Liver (tissue), 3 donors: ENCODE results near the gene PROKR1.

ENCODE experiments used
- ATF3 ChIP-seq: IDR thresholded peaks from 2 replicates; pipeline ENCODE4 v1.6.1; 2016; ENCODE audit warnings: antibody characterized with exemption
- CTCF ChIP-seq: fragments of 150-350 bp; IDR thresholded peaks from 2 replicates; pipeline ENCODE4 v1.5.1; 2017; ENCODE audit warnings: improper control_type of control experiment, low read depth, low read length; ENCODE audit not compliant: missing input control
- EGR1 ChIP-seq, 2 donors: IDR thresholded peaks; 2 replicates each; pipeline ENCODE4 v1.6.1; 2016 to 2018; ENCODE audit warnings: antibody characterized with exemption in 2 of 2, low read depth in 2 of 2
- FOXA1 ChIP-seq: IDR thresholded peaks from 2 replicates; pipeline ENCODE4 v1.6.1; 2016; ENCODE audit warnings: antibody characterized with exemption
- JUND ChIP-seq, 2 donors: IDR thresholded peaks; 2 replicates each; pipeline ENCODE4 v1.6.1; 2016; ENCODE audit warnings: antibody characterized with exemption in 2 of 2
- NR2F2 ChIP-seq: IDR thresholded peaks from 2 replicates; pipeline ENCODE4 v1.6.1; 2016; ENCODE audit warnings: antibody characterized with exemption
- RAD21 ChIP-seq, 2 donors: IDR thresholded peaks; 2 replicates each; pipeline ENCODE4 v1.6.1; 2016; ENCODE audit warnings: antibody characterized with exemption in 2 of 2, mild to moderate bottlenecking in 2 of 2
- REST ChIP-seq: IDR thresholded peaks from 2 replicates; pipeline ENCODE4 v1.6.1; 2016; ENCODE audit warnings: antibody characterized with exemption, mild to moderate bottlenecking
- TAF1 ChIP-seq: conservative IDR thresholded peaks from 2 replicates; pipeline ENCODE4 v1.6.1; 2016; ENCODE audit warnings: antibody characterized with exemption, mild to moderate bottlenecking
- YY1 ChIP-seq: IDR thresholded peaks from 2 replicates; pipeline ENCODE4 v1.6.1; 2016; ENCODE audit warnings: antibody characterized with exemption, mild to moderate bottlenecking
- donor health status: healthy.
- donor health status: healthy.

- no peak for TF ChIP-seq CTCF
- TF ChIP-seq TAF1: no peak
- no peak for TF ChIP-seq NR2F2
- no peak for TF ChIP-seq EGR1 (IDR thresholded peaks at IDR 0.05; ENCODE audit: low read depth in 2 of 2)
- TF ChIP-seq ATF3: no peak
- TF ChIP-seq FOXA1: no peak
- TF ChIP-seq JUND (IDR thresholded peaks at IDR 0.05): no peak
- TF ChIP-seq YY1: no peak
- TF ChIP-seq RAD21 (IDR thresholded peaks at IDR 0.05): no peak
- TF ChIP-seq REST: no peak
Measured at GRCh38 chr2:68623820-68624219, 19.6 kb upstream of the PROKR1 start.
